ENCODE data around the gene FKBP8.

The FKBP8 gene

GRCh38 chr19:18483119-18483890, 60.1 kb downstream of the FKBP8 start:
- no peak for TF ChIP-seq CTCF (conservative IDR thresholded peaks at IDR 0.05; ENCODE audit: control insufficient read depth, insufficient read depth, low read depth, low read length)
- no peak overlapping the region for H3K4me3 ChIP-seq (ENCODE audit: control insufficient read depth, low read depth, low read length)
- no peak for DNase-seq (ENCODE audit: low read depth)

Measured in fibroblast of mammary gland (primary cell).